ENCODE results near the gene VWA8.

- TF ChIP-seq CTCF (IDR thresholded peaks at IDR 0.05) (no peak), EP300 (IDR thresholded peaks at IDR 0.05) (no peak), POLR2A (IDR thresholded peaks at IDR 0.05) (no peak), POLR2AphosphoS5 (IDR thresholded peaks at IDR 0.05) (no peak)
Observed at GRCh38 chr13:41582027-41582463, 378.9 kb downstream of the VWA8 start.
